HepG2 (cell line): ENCODE data around the gene AMZ2. TPM values are rescaled to one million over a fixed set of nuclear protein-coding genes. Genes with fewer than 3 reads are reported as not detected.

Experiments
- CERS6 ChIP-seq: sonication (generic); formaldehyde crosslinking; IDR thresholded peaks from 2 replicates; pipeline ENCODE4 v1.5.0; 2020; ENCODE audit warnings: missing genetic modification reagents
- ELF4 ChIP-seq: sonication (generic); formaldehyde crosslinking; IDR thresholded peaks from 2 replicates; pipeline ENCODE4 v1.5.0; 2020; ENCODE audit warnings: missing genetic modification reagents, mild to moderate bottlenecking, moderate library complexity, borderline replicate concordance
- EP300 ChIP-seq, 3 experiments: sonication (generic) in 1 of 3; formaldehyde crosslinking in 1 of 3; IDR thresholded peaks; 2 replicates each; pipeline versions ENCODE4 v1.5.1 to v1.6.1; 2011 to 2020; ENCODE audit warnings: low read depth in 2 of 3, low read length in 2 of 3, borderline replicate concordance in 1 of 3, improper control_type of control experiment in 1 of 3, mild to moderate bottlenecking in 1 of 3, missing genetic modification reagents in 1 of 3, moderate library complexity in 1 of 3
- FOXK1 ChIP-seq: sonication (generic); formaldehyde crosslinking; IDR thresholded peaks from 2 replicates; pipeline ENCODE4 v1.4.0; 2020; ENCODE audit warnings: low read depth, missing genetic modification reagents, borderline replicate concordance
- GPN1 ChIP-seq: sonication (generic); formaldehyde crosslinking; IDR thresholded peaks from 2 replicates; pipeline ENCODE4 v1.5.1; 2020; ENCODE audit warnings: missing genetic modification reagents, borderline replicate concordance
- HMG20A ChIP-seq: IDR thresholded peaks from 2 replicates; pipeline ENCODE4 v1.6.1; 2016; ENCODE audit warnings: borderline replicate concordance
- IKZF4 ChIP-seq: sonication (generic); formaldehyde crosslinking; IDR thresholded peaks from 2 replicates; pipeline ENCODE4 v1.5.1; 2020; ENCODE audit warnings: borderline replicate concordance, mild to moderate bottlenecking, low read depth, missing genetic modification reagents; ENCODE audit errors: not compliant biosample characterization
- KDM4B ChIP-seq: sonication (generic); formaldehyde crosslinking; IDR thresholded peaks from 2 replicates; pipeline ENCODE4 v1.4.0; 2020; ENCODE audit warnings: missing genetic modification reagents
- KDM5B ChIP-seq: sonication (generic); formaldehyde crosslinking; IDR thresholded peaks from 2 replicates; pipeline ENCODE4 v1.4.0; 2020; ENCODE audit warnings: missing genetic modification reagents, mild to moderate bottlenecking, borderline replicate concordance
- NCOA5 ChIP-seq: sonication (generic); formaldehyde crosslinking; IDR thresholded peaks from 2 replicates; pipeline ENCODE4 v1.4.0; 2020; ENCODE audit warnings: missing genetic modification reagents
- RARA ChIP-seq: IDR thresholded peaks from 2 replicates; pipeline ENCODE4 v1.6.1; 2016; ENCODE audit warnings: missing genetic modification reagents, missing compliant biosample characterization
- SOX6 ChIP-seq, 2 experiments: fragments of 450-650 bp in 1 of 2; sonication (generic) in 1 of 2; formaldehyde crosslinking in 1 of 2; IDR thresholded peaks; 2 replicates each; pipeline versions ENCODE4 v1.4.0 to v1.6.1; 2017 to 2020; ENCODE audit warnings: antibody characterized with exemption in 1 of 2, mild to moderate bottlenecking in 1 of 2, missing genetic modification reagents in 1 of 2
- SYNCRIP ChIP-seq: fragments of 200-400 bp; formaldehyde crosslinking; IDR thresholded peaks from 2 replicates; pipeline ENCODE4 v1.6.1; 2018; ENCODE audit warnings: mild to moderate bottlenecking, low read depth, low read length; ENCODE audit not compliant: insufficient read depth
- TCF12 ChIP-seq, 2 experiments: fragments of 450-650 bp in 1 of 2; sonication (generic) in 1 of 2; formaldehyde crosslinking in 1 of 2; IDR thresholded peaks; 2 replicates each; pipeline versions ENCODE4 v1.6.1 to v1.8.0; 2017 to 2022; ENCODE audit warnings: antibody characterized with exemption in 1 of 2, mild to moderate bottlenecking in 1 of 2, missing genetic modification reagents in 1 of 2, moderate library complexity in 1 of 2
- THYN1 ChIP-seq: sonication (generic); formaldehyde crosslinking; IDR thresholded peaks from 2 replicates; pipeline ENCODE4 v1.8.1; 2023; ENCODE audit warnings: low read depth, mild to moderate bottlenecking, moderate library complexity, missing genetic modification reagents, borderline replicate concordance
- WIZ ChIP-seq: sonication (generic); formaldehyde crosslinking; IDR thresholded peaks from 2 replicates; pipeline ENCODE4 v1.5.1; 2020; ENCODE audit warnings: mild to moderate bottlenecking, missing genetic modification reagents
- ZFX ChIP-seq: sonication (generic); formaldehyde crosslinking; IDR thresholded peaks from 2 replicates; pipeline ENCODE4 v1.4.0; 2020; ENCODE audit warnings: mild to moderate bottlenecking, low read depth, missing genetic modification reagents, moderate library complexity
- ZNF10 ChIP-seq: sonication (generic); formaldehyde crosslinking; IDR thresholded peaks from 2 replicates; pipeline ENCODE4 v1.4.0; 2020; ENCODE audit warnings: mild to moderate bottlenecking, low read depth, missing genetic modification reagents, borderline replicate concordance
- ZNF18 ChIP-seq: sonication (generic); formaldehyde crosslinking; IDR thresholded peaks from 2 replicates; pipeline ENCODE4 v1.8.0; 2022; ENCODE audit warnings: mild to moderate bottlenecking, missing genetic modification reagents; ENCODE audit not compliant: insufficient replicate concordance
- ZNF44 ChIP-seq: sonication (generic); formaldehyde crosslinking; IDR thresholded peaks from 2 replicates; pipeline ENCODE4 v1.5.1; 2020; ENCODE audit warnings: mild to moderate bottlenecking, missing genetic modification reagents
- ZNF703 ChIP-seq: sonication (generic); formaldehyde crosslinking; IDR thresholded peaks from 2 replicates; pipeline ENCODE4 v1.5.1; 2020; ENCODE audit warnings: missing genetic modification reagents, mild to moderate bottlenecking, moderate library complexity, borderline replicate concordance
- ZSCAN20 ChIP-seq: sonication (generic); formaldehyde crosslinking; IDR thresholded peaks from 2 replicates; pipeline ENCODE4 v1.4.0; 2020; ENCODE audit warnings: missing genetic modification reagents, mild to moderate bottlenecking, borderline replicate concordance
- polyA plus RNA-seq, 8 experiments: library from polyadenylated mRNA; depleted of rRNA in 3 of 8; stranded (reverse) in 7 of 8; unstranded in 1 of 8; fragments of >200 nt; fragmentation: Illumina TruSeq in 4 of 8; extraction: Trizol in 4 of 8; gene quantifications; 2 replicates each; pipeline versions ENCODE4 v1.2.1 to v1.2.3, GENCODE V29; 2011 to 2016; ENCODE audit warnings: low read depth in 4 of 8, missing spikeins in 1 of 8, mixed read lengths in 1 of 8; ENCODE audit not compliant: insufficient read depth in 1 of 8
- total RNA-seq, 5 experiments: library from RNA; depleted of rRNA; stranded (reverse); fragments of >200 nt; fragmentation: Illumina TruSeq; extraction: Trizol; gene quantifications; 2 replicates each; pipeline ENCODE4 v1.2.3, GENCODE V29; 2016; ENCODE audit warnings: low read depth in 1 of 5
- TF ChIP-seq, protein P1 (sequence below): sonication (generic); formaldehyde crosslinking; IDR thresholded peaks from 2 replicates; pipeline ENCODE4 v1.4.0; 2020; ENCODE audit warnings: missing genetic modification reagents, low read depth, mild to moderate bottlenecking, borderline replicate concordance

Gene AMZ2
- total and polyA plus RNA-seq, 2 of the 13 experiments (the other 11 are each of a cell fraction or from before 2014, with no cell fraction given): 86.9 to 90.2 TPM

DNA sequence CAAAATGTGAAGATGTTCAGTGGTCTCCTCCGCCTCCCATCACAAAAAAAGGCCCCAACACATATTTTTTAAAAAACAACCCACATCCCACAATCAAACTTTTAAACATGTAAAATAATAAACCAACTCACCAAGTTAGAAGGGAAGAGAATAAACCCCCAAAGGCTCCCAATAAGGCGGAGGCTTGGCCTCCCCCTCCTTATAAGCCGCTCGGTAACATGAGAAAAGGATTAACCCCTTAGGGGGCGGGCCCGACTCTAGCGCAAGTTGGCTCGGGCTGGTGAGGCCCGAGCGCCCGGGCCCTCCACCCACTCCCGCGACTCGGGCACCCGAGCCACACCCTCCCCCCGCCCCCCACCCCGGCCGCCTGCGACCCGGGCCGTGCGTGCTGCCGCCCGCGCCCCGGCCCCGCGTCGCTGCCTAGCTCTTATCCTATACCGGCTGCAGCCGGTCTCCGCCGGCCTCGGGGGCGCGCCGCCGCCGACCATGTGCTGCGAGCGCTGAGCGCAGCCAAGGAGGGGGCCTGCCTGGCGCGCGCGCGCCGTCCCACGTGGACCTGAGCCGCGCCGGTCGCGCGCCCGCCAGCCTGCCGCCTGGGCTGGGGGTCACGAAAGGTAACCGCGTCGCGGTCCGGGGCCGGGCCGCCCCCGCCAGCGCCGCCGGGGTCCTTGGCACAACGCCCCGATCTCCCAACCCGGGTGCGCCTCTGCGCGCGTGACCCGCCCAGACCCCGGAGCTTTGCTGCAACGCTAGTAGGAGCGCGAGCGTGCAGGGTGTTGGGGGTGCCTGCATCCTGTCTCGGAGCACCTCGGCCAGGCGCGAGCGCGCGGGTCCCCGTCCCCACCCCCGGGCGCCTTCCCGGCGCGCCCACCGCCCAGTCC lies 43.4 kb downstream of the AMZ2 start, which contains the start of the genes ARSG and SLC16A6 (continued):
- TF ChIP-seq ZSCAN20: 0 out of 2 replicates have a peak, but pooled peaks have one; percentile 49
- TF ChIP-seq ELF4 (CRISPR knock-in tag): no peak
- TF ChIP-seq SOX6 (IDR thresholded peaks at IDR 0.05): no peak
- TF ChIP-seq SOX6 (CRISPR knock-in tag; IDR thresholded peaks at IDR 0.05): no peak
- TF ChIP-seq IKZF4: no peak
- TF ChIP-seq, protein P1, sequence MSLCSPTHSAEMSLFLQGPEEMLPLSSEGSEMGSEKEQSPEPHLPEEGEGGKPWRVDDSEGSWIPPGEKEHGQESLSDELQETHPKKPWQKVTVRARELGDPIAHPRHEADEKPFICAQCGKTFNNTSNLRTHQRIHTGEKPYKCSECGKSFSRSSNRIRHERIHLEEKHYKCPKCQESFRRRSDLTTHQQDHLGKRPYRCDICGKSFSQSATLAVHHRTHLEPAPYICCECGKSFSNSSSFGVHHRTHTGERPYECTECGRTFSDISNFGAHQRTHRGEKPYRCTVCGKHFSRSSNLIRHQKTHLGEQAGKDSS (CRISPR knock-in tag): no peak; the same call in 1 of the 2 replicates
- no peak for TF ChIP-seq RARA (CRISPR knock-in tag)
- no peak for TF ChIP-seq ZFX (CRISPR knock-in tag)
- no peak for TF ChIP-seq GPN1 (CRISPR knock-in tag)
- TF ChIP-seq EP300 (IDR thresholded peaks at IDR 0.05; ENCODE audit: low read depth in 2 of 2, low read length in 2 of 2): no peak
- TF ChIP-seq EP300 (CRISPR knock-in tag; IDR thresholded peaks at IDR 0.05; ENCODE audit: borderline replicate concordance): no peak
- no peak; the same call in 1 of the 2 replicates for TF ChIP-seq KDM5B (CRISPR knock-in tag)
- TF ChIP-seq KDM4B (CRISPR knock-in tag): no peak
- no peak for TF ChIP-seq HMG20A
- no peak for TF ChIP-seq ZNF703 (CRISPR knock-in tag)
- TF ChIP-seq FOXK1: peak; percentile 34; the same call in 1 of the 2 replicates
- TF ChIP-seq CERS6 (CRISPR knock-in tag): 0 out of 2 replicates have a peak, but pooled peaks have one; percentile 44
- no peak for TF ChIP-seq TCF12 (IDR thresholded peaks at IDR 0.05)
- 0 out of 2 replicates have a peak, but pooled peaks have one; percentile 18 for TF ChIP-seq TCF12 (CRISPR knock-in tag; IDR thresholded peaks at IDR 0.05)
- TF ChIP-seq NCOA5: no peak
- TF ChIP-seq ZNF18 (CRISPR knock-in tag): no peak
- TF ChIP-seq THYN1 (CRISPR knock-in tag): no peak
- no peak for TF ChIP-seq ZNF10 (CRISPR knock-in tag)
- TF ChIP-seq WIZ: no peak
- TF ChIP-seq ZNF44 (CRISPR knock-in tag): no peak
- no peak for TF ChIP-seq SYNCRIP
